ENCODE results near the gene PCSK6. TPM values are rescaled to one million over a fixed set of nuclear protein-coding genes. Genes with fewer than 3 reads are reported as not detected.
A peak's percentile ranks its signal among the peaks of the same experiment; 100 is the strongest.
"Not testable (repeated sequence)": the region's sequence is repeated elsewhere in the genome, so short reads cannot be mapped to it uniquely, and the experiment has no call there.

Gene PCSK6
- polyA plus RNA-seq, 1 donor from 2014 or later, result 0.14 TPM

- peaks cover 3% of the 10 kb centered on the region for H3K27me3 Mint-ChIP-seq
- H3K36me3 Mint-ChIP-seq, result no peaks in the 10 kb centered on the region
- H3K4me3 Mint-ChIP-seq, result no peak overlapping the region
- peak overlapping the region in 1 of 3 donors; percentile 59 for H3K27ac Mint-ChIP-seq
- no peaks in the 10 kb centered on the region for H3K9me3 Mint-ChIP-seq
- H3K4me1 Mint-ChIP-seq, result no peaks in the 10 kb centered on the region
Measured at GRCh38 chr15:101307048-101307896, 182.2 kb downstream of the PCSK6 start.

GRCh38 chr15:101306341-101307047 lies 183.0 kb downstream of the PCSK6 start:
- no peaks in the 10 kb centered on the region for H3K9me3 Mint-ChIP-seq
- H3K27ac Mint-ChIP-seq, result no peak overlapping the region
- no peaks in the 10 kb centered on the region for H3K4me1 Mint-ChIP-seq
- H3K27me3 Mint-ChIP-seq, result no peaks in the 10 kb centered on the region
- no peak overlapping the region for H3K4me3 Mint-ChIP-seq
- H3K36me3 Mint-ChIP-seq, result no peaks in the 10 kb centered on the region

- Mint-ChIP-seq H3K4me3 (no peak overlapping the region), H3K36me3 (no peaks in the 10 kb centered on the region), H3K27me3 (no peaks in the 10 kb centered on the region), H3K4me1 (no peaks in the 10 kb centered on the region), H3K27ac (no peak overlapping the region), H3K9me3 (no peaks in the 10 kb centered on the region)
Measured at GRCh38 chr15:101305820-101306255, 183.7 kb downstream of the PCSK6 start.

- H3K36me3 Mint-ChIP-seq, result no peaks in the 10 kb centered on the region
- no peak overlapping the region for H3K27ac Mint-ChIP-seq
Measured at GRCh38 chr15:101303408-101303807, 186.1 kb downstream of the PCSK6 start.

GRCh38 chr15:101296418-101297405 lies 192.8 kb downstream of the PCSK6 start:
- no peaks in the 10 kb centered on the region for H3K36me3 Mint-ChIP-seq
- H3K9me3 Mint-ChIP-seq, result no peaks in the 10 kb centered on the region
- peak overlapping the region in 2 of 3 donors; percentile 86 to 89 for H3K27ac Mint-ChIP-seq
- H3K27me3 Mint-ChIP-seq, result no peaks in the 10 kb centered on the region
- peak overlapping the region; percentile 43 to 100 (median 94) for H3K4me3 Mint-ChIP-seq
- peaks cover 28 to 32% (median 31%) of the 10 kb centered on the region in 3 donors for H3K4me1 Mint-ChIP-seq

More at GRCh38 chr15:101303408-101303807, 186.1 kb downstream of the PCSK6 start:
- Mint-ChIP-seq H3K4me3 (no peak overlapping the region), H3K27me3 (no peaks in the 10 kb centered on the region), H3K9me3 (no peaks in the 10 kb centered on the region), H3K4me1 (peaks cover 0 to 2% (median 2%) of the 10 kb centered on the region in 3 donors)

GRCh38 chr15:101295607-101296161 lies 193.8 kb downstream of the PCSK6 start:
- peak overlapping the region; percentile 86 to 100 (median 89) for H3K27ac Mint-ChIP-seq
- H3K27me3 Mint-ChIP-seq, result no peaks in the 10 kb centered on the region
- H3K4me3 Mint-ChIP-seq, result peak overlapping the region; percentile 93 to 100 (median 96)
- no peaks in the 10 kb centered on the region for H3K9me3 Mint-ChIP-seq
- no peaks in the 10 kb centered on the region for H3K36me3 Mint-ChIP-seq
- peaks cover 32 to 35% (median 32%) of the 10 kb centered on the region in 3 donors for H3K4me1 Mint-ChIP-seq

- H3K4me1 Mint-ChIP-seq, result peaks cover 34 to 37% (median 36%) of the 10 kb centered on the region in 3 donors
- H3K36me3 Mint-ChIP-seq, result no peaks in the 10 kb centered on the region
- H3K9me3 Mint-ChIP-seq, result no peaks in the 10 kb centered on the region
- peak within 1 kb of the TSS; percentile 93 to 100 (median 96) for H3K4me3 Mint-ChIP-seq
- H3K27me3 Mint-ChIP-seq, result no peaks in the 10 kb centered on the region
- peak within 1 kb of the TSS; percentile 89 to 100 (median 98) for H3K27ac Mint-ChIP-seq
Measured at GRCh38 chr15:101294731-101295606, 194.5 kb downstream of the PCSK6 start, which contains the start of gene SNRPA1. Gene SNRPA1 (minus strand): TSS chr15:101295248. CDS start chr15:101295178, 70 bp downstream.

- Mint-ChIP-seq H3K27ac (peak overlapping the region; percentile 89 to 100 (median 98)), H3K4me1 (peaks cover 39 to 46% (median 45%) of the 10 kb centered on the region in 3 donors), H3K9me3 (no peaks in the 10 kb centered on the region), H3K4me3 (peak overlapping the region; percentile 93 to 100 (median 96)), H3K36me3 (peaks cover 3% of the 10 kb centered on the region), H3K27me3 (no peaks in the 10 kb centered on the region)
Measured at GRCh38 chr15:101293122-101293521, 196.4 kb downstream of the PCSK6 start.

GRCh38 chr15:101288905-101289513 lies 200.5 kb downstream of the PCSK6 start:
- H3K27me3 Mint-ChIP-seq, result no peaks in the 10 kb centered on the region
- H3K9me3 Mint-ChIP-seq, result no peaks in the 10 kb centered on the region
- peak overlapping the region in 1 of 4 donors; percentile 51 for H3K4me3 Mint-ChIP-seq
- peaks cover 27 to 42% (median 29%) of the 10 kb centered on the region in 3 donors for H3K4me1 Mint-ChIP-seq
- peaks cover 11% of the 10 kb centered on the region for H3K36me3 Mint-ChIP-seq
- peak overlapping the region in 2 of 3 donors; percentile 81 to 86 for H3K27ac Mint-ChIP-seq

GRCh38 chr15:101287342-101287741 lies 202.2 kb downstream of the PCSK6 start:
- Mint-ChIP-seq H3K36me3 (peaks cover 11% of the 10 kb centered on the region), H3K4me1 (peaks cover 20 to 29% (median 20%) of the 10 kb centered on the region in 3 donors)
- not testable (repeated sequence) for H3K9me3 Mint-ChIP-seq, H3K27ac Mint-ChIP-seq, H3K4me3 Mint-ChIP-seq, H3K27me3 Mint-ChIP-seq

- Mint-ChIP-seq H3K27me3 (no peaks in the 10 kb centered on the region), H3K4me1 (peaks cover 14 to 22% (median 21%) of the 10 kb centered on the region in 3 donors), H3K9me3 (no peaks in the 10 kb centered on the region), H3K36me3 (peaks cover 11% of the 10 kb centered on the region), H3K4me3 (no peak overlapping the region), H3K27ac (no peak overlapping the region)
Measured at GRCh38 chr15:101286471-101287114, 202.9 kb downstream of the PCSK6 start.

- H3K4me1 Mint-ChIP-seq, result peaks cover 5 to 12% (median 12%) of the 10 kb centered on the region in 3 donors
- peak overlapping the region in 1 of 4 donors; percentile 53 for H3K4me3 Mint-ChIP-seq
- no peaks in the 10 kb centered on the region for H3K9me3 Mint-ChIP-seq
- no peak overlapping the region for H3K27ac Mint-ChIP-seq
- H3K36me3 Mint-ChIP-seq, result peaks cover 10% of the 10 kb centered on the region
- H3K27me3 Mint-ChIP-seq, result no peaks in the 10 kb centered on the region
Measured at GRCh38 chr15:101283931-101284330, 205.6 kb downstream of the PCSK6 start.

All from IgD-negative memory B cell (primary cell).